Measurements from ENCODE around the gene USP33.
"Not testable (repeated sequence)": the region's sequence is repeated elsewhere in the genome, so short reads cannot be mapped to it uniquely, and the experiment has no call there.

USP33 gene

GRCh38 chr1:77732090-77732489, 27.6 kb downstream of the USP33 start:
- DNase-seq = no peak

- DNase-seq = no peak
Measured at GRCh38 chr1:77725706-77726105, 33.9 kb downstream of the USP33 start.

GRCh38 chr1:77718181-77718580, 41.5 kb downstream of the USP33 start:
- no peak for DNase-seq

GRCh38 chr1:77716065-77716464, 43.6 kb downstream of the USP33 start:
- DNase-seq = no peak

GRCh38 chr1:77709727-77710126, 49.9 kb downstream of the USP33 start:
- DNase-seq = no peak

- DNase-seq = no peak
Measured at GRCh38 chr1:77706321-77706720, 53.3 kb downstream of the USP33 start.

- no peak for DNase-seq
Measured at GRCh38 chr1:77704736-77705135, 54.9 kb downstream of the USP33 start.

GRCh38 chr1:77699673-77700072, 60.0 kb downstream of the USP33 start:
- not testable (repeated sequence) for DNase-seq

- DNase-seq = no peak
Measured at GRCh38 chr1:77697441-77697840, 62.2 kb downstream of the USP33 start.

- DNase-seq = no peak
Measured at GRCh38 chr1:77688939-77689338, 70.7 kb downstream of the USP33 start.

- no peak for DNase-seq
Measured at GRCh38 chr1:77687519-77687906, 72.1 kb downstream of the USP33 start.

GRCh38 chr1:77686796-77687518, 72.7 kb downstream of the USP33 start:
- no peak for DNase-seq

GRCh38 chr1:77683160-77684148, 76.2 kb downstream of the USP33 start:
- peak; percentile 92 for DNase-seq

GRCh38 chr1:77682460-77683159, 77.0 kb downstream of the USP33 start, which contains the start of gene ZZZ3:
TSS of gene ZZZ3 (minus strand) at chr1:77682658. CDS start at chr1:77633354, 49,304 bp downstream.
- peak; percentile 92 for DNase-seq

- DNase-seq = no peak
Measured at GRCh38 chr1:77680173-77680572, 79.5 kb downstream of the USP33 start.

GRCh38 chr1:77678660-77679610, 80.7 kb downstream of the USP33 start:
- DNase-seq = no peak

- DNase-seq = not testable (repeated sequence)
Measured at GRCh38 chr1:77674807-77675206, 84.8 kb downstream of the USP33 start.

- DNase-seq = no peak
Measured at GRCh38 chr1:77673716-77674355, 85.8 kb downstream of the USP33 start.

GRCh38 chr1:77673030-77673429, 86.6 kb downstream of the USP33 start:
- no peak for DNase-seq

GRCh38 chr1:77672374-77672773, 87.3 kb downstream of the USP33 start:
- no peak for DNase-seq

- DNase-seq = no peak
Measured at GRCh38 chr1:77671836-77672235, 87.8 kb downstream of the USP33 start.

Data from stimulated activated CD8-positive, alpha-beta memory T cell treated with anti-CD3 and anti-CD28 coated beads, Interleukin-4, amount 100 ng/mL, for 48 hours (primary cell).